HEK293 (cell line): ENCODE measurements around the gene APH1A.

ENCODE experiments used
- GLIS1 ChIP-seq: fragments of 450-650 bp; formaldehyde crosslinking; IDR thresholded peaks from 2 replicates; pipeline ENCODE4 v1.5.1; 2016; ENCODE audit warnings: missing biosample characterization, missing genetic modification characterization
- PBX3 ChIP-seq: sonication (generic); formaldehyde crosslinking; IDR thresholded peaks from 2 replicates; pipeline ENCODE4 v1.8.1; 2022; ENCODE audit warnings: mild to moderate bottlenecking, moderate library complexity, missing genetic modification reagents
- PRDM1 ChIP-seq: fragments of 450-650 bp; formaldehyde crosslinking; IDR thresholded peaks from 2 replicates; pipeline ENCODE4; 2016; ENCODE audit warnings: missing biosample characterization, missing genetic modification characterization
- PRDM2 ChIP-seq: fragments of 450-650 bp; formaldehyde crosslinking; IDR thresholded peaks from 2 replicates; pipeline ENCODE4 v1.5.1; 2016; ENCODE audit warnings: missing biosample characterization, missing genetic modification characterization, borderline replicate concordance
- TSHZ1 ChIP-seq: fragments of 450-650 bp; formaldehyde crosslinking; IDR thresholded peaks from 2 replicates; pipeline ENCODE4 v1.5.1; 2016; ENCODE audit warnings: missing biosample characterization, missing genetic modification characterization, borderline replicate concordance
- ZBTB48 ChIP-seq: fragments of 450-650 bp; formaldehyde crosslinking; IDR thresholded peaks from 2 replicates; pipeline ENCODE4 v1.5.1; 2016; ENCODE audit warnings: missing biosample characterization, missing genetic modification characterization
- ZBTB7A ChIP-seq: fragments of 450-650 bp; formaldehyde crosslinking; IDR thresholded peaks from 2 replicates; pipeline ENCODE4 v1.5.1; 2016; ENCODE audit warnings: low read depth, missing biosample characterization, missing genetic modification characterization
- ZNF157 ChIP-seq: fragments of 450-650 bp; formaldehyde crosslinking; IDR thresholded peaks from 2 replicates; pipeline ENCODE4 v1.5.1; 2016; ENCODE audit warnings: missing biosample characterization, missing genetic modification characterization
- ZNF221 ChIP-seq: fragments of 450-650 bp; formaldehyde crosslinking; IDR thresholded peaks from 2 replicates; pipeline ENCODE4 v1.5.1; 2017; ENCODE audit warnings: missing biosample characterization, missing genetic modification characterization, borderline replicate concordance
- ZNF24 ChIP-seq: fragments of 450-650 bp; formaldehyde crosslinking; IDR thresholded peaks from 2 replicates; pipeline ENCODE4 v1.5.1; 2016; ENCODE audit warnings: missing biosample characterization, missing genetic modification characterization
- ZNF488 ChIP-seq: fragments of 450-650 bp; formaldehyde crosslinking; IDR thresholded peaks from 2 replicates; pipeline ENCODE4 v1.5.1; 2016; ENCODE audit warnings: missing biosample characterization, missing genetic modification characterization
- ZNF518A ChIP-seq: fragments of 450-650 bp; formaldehyde crosslinking; conservative IDR thresholded peaks from 2 replicates; pipeline ENCODE4 v1.5.1; 2016; ENCODE audit warnings: low read depth, missing biosample characterization, missing genetic modification characterization
- ZNF692 ChIP-seq: fragments of 450-650 bp; formaldehyde crosslinking; IDR thresholded peaks from 2 replicates; pipeline ENCODE4 v1.5.1; 2016; ENCODE audit warnings: missing biosample characterization, missing genetic modification characterization
- ZNF701 ChIP-seq: fragments of 450-650 bp; formaldehyde crosslinking; IDR thresholded peaks from 2 replicates; pipeline ENCODE4 v1.5.1; 2016; ENCODE audit warnings: missing biosample characterization, missing genetic modification characterization
- ZNF76 ChIP-seq: fragments of 450-650 bp; formaldehyde crosslinking; IDR thresholded peaks from 2 replicates; pipeline ENCODE4; 2016; ENCODE audit warnings: low read depth, missing biosample characterization, missing genetic modification characterization, borderline replicate concordance
- ZNF768 ChIP-seq: fragments of 450-650 bp; formaldehyde crosslinking; IDR thresholded peaks from 2 replicates; pipeline ENCODE4 v1.5.1; 2018; ENCODE audit warnings: missing biosample characterization, mild to moderate bottlenecking, missing genetic modification characterization
- ZNF791 ChIP-seq: fragments of 450-650 bp; formaldehyde crosslinking; IDR thresholded peaks from 2 replicates; pipeline ENCODE4 v1.5.1; 2016; ENCODE audit warnings: missing biosample characterization, missing genetic modification characterization

The APH1A gene

GRCh38 chr1:150281758-150282557 lies 13.1 kb upstream of the APH1A start, which contains the start of gene CIART (continued):
- TF ChIP-seq ZNF24 (0 out of 2 replicates have a peak, but pooled peaks have one; percentile 18), ZBTB48 (tag by site-specific recombination) (no peak), TSHZ1 (tag by site-specific recombination) (no peak), ZNF221 (tag by site-specific recombination) (no peak), ZNF701 (no peak), ZNF518A (tag by site-specific recombination) (0 out of 2 replicates have a peak, but pooled peaks have one; percentile 17), ZNF157 (no peak), ZNF488 (tag by site-specific recombination) (no peak), PBX3 (no peak), ZNF692 (tag by site-specific recombination) (peak; percentile 64), ZNF791 (tag by site-specific recombination) (no peak), GLIS1 (tag by site-specific recombination) (peak; percentile 33), ZNF76 (tag by site-specific recombination) (no peak), ZBTB7A (tag by site-specific recombination) (no peak), PRDM2 (tag by site-specific recombination) (no peak), PRDM1 (peak; percentile 53; the same call in 1 of the 2 replicates), ZNF768 (no peak)
